K562 (cell line): ENCODE data around the gene HP1BP3. TPM values are rescaled to one million over a fixed set of nuclear protein-coding genes. Genes with fewer than 3 reads are reported as not detected.

Source experiments
- GABPB1 ChIP-seq: sonication (generic); formaldehyde crosslinking; IDR thresholded peaks from 2 replicates; pipeline ENCODE4 v1.8.0; 2022; ENCODE audit warnings: mild to moderate bottlenecking, missing genetic modification reagents
- MAFK ChIP-seq: IDR thresholded peaks from 2 replicates; pipeline ENCODE4 v1.6.1; 2011; ENCODE audit warnings: low read length, improper control_type of control experiment
- POLR3A ChIP-seq: IDR thresholded peaks from 2 replicates; pipeline ENCODE4 v1.6.1; 2011; ENCODE audit warnings: borderline replicate concordance, mild to moderate bottlenecking, moderate library complexity; ENCODE audit not compliant: insufficient read length, insufficient read depth; ENCODE audit errors: extremely low read depth
- RAD21 ChIP-seq, 2 experiments: fragments of 250-450 bp in 1 of 2; fragments of 450-650 bp in 1 of 2; sonication (Bioruptor Pico) in 1 of 2; formaldehyde crosslinking in 1 of 2; IDR thresholded peaks in 1 of 2; conservative IDR thresholded peaks in 1 of 2; 2 replicates each; pipeline versions ENCODE4 v1.4.0 to v1.8.0; 2020 to 2022; ENCODE audit warnings: mild to moderate bottlenecking in 2 of 2, moderate library complexity in 1 of 2
- SNIP1 ChIP-seq: fragments of 450-650 bp; IDR thresholded peaks from 2 replicates; pipeline ENCODE4 v1.7.1; 2017; ENCODE audit warnings: low read depth, mild to moderate bottlenecking
- ZEB2 ChIP-seq: fragments of 450-650 bp; IDR thresholded peaks from 2 replicates; pipeline ENCODE4 v1.6.1; 2016
- ZNF318 ChIP-seq, 2 experiments: fragments of 450-650 bp; IDR thresholded peaks; 2 replicates each; pipeline ENCODE4 v1.6.1; 2016; ENCODE audit warnings: mild to moderate bottlenecking in 2 of 2, borderline replicate concordance in 1 of 2, low read depth in 1 of 2, moderate library complexity in 1 of 2
- ZNF384 ChIP-seq: IDR thresholded peaks from 2 replicates; pipeline ENCODE4 v1.6.1; 2012; ENCODE audit warnings: low read depth, low read length, improper control_type of control experiment
- polyA plus RNA-seq, 8 experiments: library from polyadenylated mRNA; depleted of rRNA in 4 of 8; stranded (reverse) in 5 of 8; unstranded in 3 of 8; fragments of >200 nt; fragmentation: Nextera tagmentation in 2 of 8; fragmentation: Illumina TruSeq in 1 of 8; extraction: Ambion mirVana in 2 of 8; extraction: Trizol in 1 of 8; gene quantifications; 2 replicates each; pipeline versions ENCODE4 v1.2.1 to v1.2.3, GENCODE V29; 2011 to 2014; ENCODE audit warnings: inconsistent platforms in 1 of 8, missing spikeins in 1 of 8
- total RNA-seq, 7 experiments: library from RNA; depleted of rRNA in 6 of 7; stranded (reverse); fragments of >200 nt in 6 of 7; fragmentation: Illumina TruSeq in 2 of 7; extraction: Trizol in 2 of 7; gene quantifications; 2 replicates each; pipeline versions ENCODE4 v1.2.1 to v1.2.3, GENCODE V29; 2011 to 2021; ENCODE audit warnings: low replicate concordance in 1 of 7
- TF ChIP-seq, protein P1 (sequence below): sonication (generic); formaldehyde crosslinking; IDR thresholded peaks from 2 replicates; pipeline ENCODE4 v1.8.0; 2022; ENCODE audit warnings: mild to moderate bottlenecking, missing genetic modification reagents, borderline replicate concordance

HP1BP3 gene
- total and polyA plus RNA-seq, 9 of the 15 experiments (the other 6 are each of a cell fraction or from before 2014, with no cell fraction given) = 57.3 to 513 (median 240) TPM

GRCh38 chr1:20732588-20733359 lies 54.3 kb downstream of the HP1BP3 start, which contains the start of gene SH2D5 (continued):
- TF ChIP-seq ZNF318 (IDR thresholded peaks at IDR 0.05; ENCODE audit: borderline replicate concordance in 1 of 2, low read depth in 1 of 2) (0 out of 4 replicates have a peak, but pooled peaks of 1 of the 2 experiments have one; percentile 39), RAD21 (CRISPR knock-in tag; conservative IDR thresholded peaks at IDR 0.05 in 1 of 2, IDR thresholded peaks at IDR 0.05 in 1 of 2) (peak; percentile 53 to 55), SNIP1 (no peak), ZNF384 (no peak), GABPB1 (CRISPR knock-in tag) (peak; percentile 69; the same call in 1 of the 2 replicates), POLR3A (no peak), MAFK (no peak), ZEB2 (0 out of 2 replicates have a peak, but pooled peaks have one; percentile 22)
- TF ChIP-seq, protein P1, sequence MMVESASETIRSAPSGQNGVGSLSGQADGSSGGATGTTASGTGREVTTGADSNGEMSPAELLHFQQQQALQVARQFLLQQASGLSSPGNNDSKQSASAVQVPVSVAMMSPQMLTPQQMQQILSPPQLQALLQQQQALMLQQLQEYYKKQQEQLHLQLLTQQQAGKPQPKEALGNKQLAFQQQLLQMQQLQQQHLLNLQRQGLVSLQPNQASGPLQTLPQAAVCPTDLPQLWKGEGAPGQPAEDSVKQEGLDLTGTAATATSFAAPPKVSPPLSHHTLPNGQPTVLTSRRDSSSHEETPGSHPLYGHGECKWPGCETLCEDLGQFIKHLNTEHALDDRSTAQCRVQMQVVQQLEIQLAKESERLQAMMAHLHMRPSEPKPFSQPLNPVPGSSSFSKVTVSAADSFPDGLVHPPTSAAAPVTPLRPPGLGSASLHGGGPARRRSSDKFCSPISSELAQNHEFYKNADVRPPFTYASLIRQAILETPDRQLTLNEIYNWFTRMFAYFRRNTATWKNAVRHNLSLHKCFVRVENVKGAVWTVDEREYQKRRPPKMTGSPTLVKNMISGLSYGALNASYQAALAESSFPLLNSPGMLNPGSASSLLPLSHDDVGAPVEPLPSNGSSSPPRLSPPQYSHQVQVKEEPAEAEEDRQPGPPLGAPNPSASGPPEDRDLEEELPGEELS (CRISPR knock-in tag) = peak; percentile 33; the same call in 1 of the 2 replicates
